GM13976 (cell line): Measurements from ENCODE around the gene TFAP2A.
A peak's percentile ranks its signal among the peaks of the same experiment; 100 is the strongest.

Source experiments
- DNase-seq: peaks from one replicate; pipeline ENCODE4 v3.0.0; 2012; ENCODE audit warnings: low spot score
- CTCF ChIP-seq: IDR thresholded peaks from 2 replicates; pipeline ENCODE4 v1.5.1; 2012; ENCODE audit warnings: borderline replicate concordance, mild to moderate bottlenecking; ENCODE audit not compliant: insufficient read depth; ENCODE audit errors: extremely low read depth, missing control alignments, control extremely low read depth
- in situ Hi-C: fragments of 300-500 bp; cut with MboI; formaldehyde crosslinking; loops from one replicate; pipeline ENCODE4 v1.12.0; 2022; ENCODE audit warnings: low sequenced_read_pairs, mixed read lengths, inconsistent platforms; ENCODE audit not compliant: unreplicated experiment

TFAP2A gene

DNA sequence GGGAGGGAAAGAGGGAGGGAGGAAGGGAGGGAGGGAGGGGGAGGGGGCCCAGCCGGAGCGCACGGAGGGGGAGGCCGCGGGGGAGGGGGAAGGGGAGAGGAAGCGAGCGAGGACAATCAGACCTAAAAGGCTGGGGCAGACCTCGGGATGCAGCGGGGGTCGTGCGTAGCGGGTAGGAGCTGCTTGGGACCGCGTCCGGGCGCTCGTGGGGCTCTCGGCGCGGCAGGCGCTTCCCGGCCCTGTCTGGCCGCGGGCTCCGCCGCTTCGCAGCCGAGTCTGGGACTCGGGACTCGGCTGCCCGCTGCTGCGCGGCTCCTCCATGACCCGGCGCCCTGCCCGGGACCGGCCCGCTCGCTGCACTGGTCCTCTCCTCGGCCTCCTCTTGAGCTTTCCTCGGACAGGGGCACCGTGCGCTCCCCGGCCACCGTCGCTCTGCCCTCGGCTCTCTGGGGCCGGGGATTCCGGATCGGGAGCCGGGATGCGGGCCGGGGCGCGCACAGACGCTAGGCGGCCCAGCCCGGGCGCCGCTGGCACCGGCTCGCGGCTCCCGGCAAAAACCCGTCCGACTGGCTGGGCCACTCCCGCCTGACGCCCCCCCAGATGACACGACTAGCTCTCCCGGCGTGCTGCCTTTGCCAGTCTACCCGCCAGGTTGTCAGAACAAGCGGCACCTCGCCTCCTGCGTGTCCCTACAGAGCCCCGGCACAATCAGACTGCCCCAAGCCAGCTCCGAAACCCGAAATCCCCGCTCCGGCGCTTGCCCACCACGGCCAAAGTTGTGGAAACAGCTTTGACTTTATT lies 2.2 kb downstream of the TFAP2A start:
- no peak for DNase-seq
- TF ChIP-seq CTCF = no peak
- in situ Hi-C loops = loop anchor here (25.0 kb wide), 1 partner anchor 875 kb away; no protein-coding TSS in a partner anchor

GRCh38 chr6:10411971-10412460 lies 2.9 kb downstream of the TFAP2A start:
- in situ Hi-C loops = loop anchor here (25.0 kb wide), 1 partner anchor 875 kb away; no protein-coding TSS in a partner anchor
- no peak for TF ChIP-seq CTCF
- DNase-seq = peak; percentile 77

- in situ Hi-C loops = loop anchor here (25.0 kb wide), 1 partner anchor 874 kb away; no protein-coding TSS in a partner anchor
- TF ChIP-seq CTCF = no peak
- no peak for DNase-seq
These were observed 3.5 kb downstream of the TFAP2A start for GRCh38 chr6:10411131-10411970.

- in situ Hi-C loops = loop anchor here (25.0 kb wide), 1 partner anchor 873 kb away; no protein-coding TSS in a partner anchor
- no peak for DNase-seq
- no peak for TF ChIP-seq CTCF
These were observed 4.4 kb downstream of the TFAP2A start for GRCh38 chr6:10410207-10411050.

DNA sequence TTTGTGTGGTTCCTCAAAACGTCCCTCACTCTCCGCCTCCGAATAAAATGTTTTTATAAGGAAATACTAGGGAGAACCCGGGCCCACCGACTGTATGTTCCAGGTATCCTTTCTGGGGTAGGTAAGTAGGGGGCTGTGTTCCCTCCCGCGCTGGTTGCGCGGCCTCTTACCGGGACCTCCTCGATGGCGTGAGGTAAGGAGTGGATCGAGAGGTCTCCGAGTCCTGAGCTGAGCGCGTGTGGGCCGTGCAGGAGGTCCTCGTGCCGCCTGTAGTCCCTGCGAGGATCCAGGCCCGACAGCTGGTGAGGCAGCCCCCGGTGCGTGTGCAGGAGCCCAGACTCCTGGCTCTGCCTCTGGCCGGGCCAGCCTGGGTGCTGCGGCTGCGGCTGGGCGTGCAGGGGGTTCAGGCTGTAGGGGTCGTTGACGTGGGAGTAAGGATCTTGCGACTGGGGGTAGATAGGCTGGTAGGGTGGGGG lies 5.1 kb downstream of the TFAP2A start:
- TF ChIP-seq CTCF = no peak
- DNase-seq = no peak
- in situ Hi-C loops = loop anchor here (25.0 kb wide), 1 partner anchor 872 kb away; no protein-coding TSS in a partner anchor

- no peak for DNase-seq
- in situ Hi-C loops = loop anchor here (25.0 kb wide), 1 partner anchor 872 kb away; no protein-coding TSS in a partner anchor
- no peak for TF ChIP-seq CTCF
These were observed 5.6 kb downstream of the TFAP2A start for GRCh38 chr6:10409233-10409721.
